Fibroblast of skin of right biceps (primary cell): ENCODE measurements around the gene SNED1.

Experiments
- DNase-seq: peaks from one replicate; pipeline ENCODE4 v3.0.0-alpha.2; 2013

The SNED1 gene

GRCh38 chr2:241110607-241111439 lies 112.4 kb downstream of the SNED1 start:
- no peak for DNase-seq

- no peak for DNase-seq
Measured at GRCh38 chr2:241111440-241111805, 113.0 kb downstream of the SNED1 start.

GRCh38 chr2:241112046-241112445 lies 113.6 kb downstream of the SNED1 start:
- DNase-seq = no peak

- no peak for DNase-seq
Measured at GRCh38 chr2:241112592-241112991, 114.2 kb downstream of the SNED1 start.

- no peak for DNase-seq
Measured at GRCh38 chr2:241114836-241115235, 116.4 kb downstream of the SNED1 start.

- no peak for DNase-seq
Measured at GRCh38 chr2:241115361-241115760, 116.9 kb downstream of the SNED1 start.

GRCh38 chr2:241116606-241117560 lies 118.5 kb downstream of the SNED1 start:
- no peak for DNase-seq

- no peak for DNase-seq
Measured at GRCh38 chr2:241118737-241119505, 120.5 kb downstream of the SNED1 start.

- DNase-seq = no peak
Measured at GRCh38 chr2:241120440-241120839, 122.0 kb downstream of the SNED1 start.

GRCh38 chr2:241121008-241121407 lies 122.6 kb downstream of the SNED1 start:
- no peak for DNase-seq

- no peak for DNase-seq
Measured at GRCh38 chr2:241122376-241123002, 124.1 kb downstream of the SNED1 start.

- DNase-seq = no peak
Measured at GRCh38 chr2:241123816-241124536, 125.6 kb downstream of the SNED1 start.

- no peak for DNase-seq
Measured at GRCh38 chr2:241125626-241126025, 127.2 kb downstream of the SNED1 start.

- no peak for DNase-seq
Measured at GRCh38 chr2:241126201-241126611, 127.8 kb downstream of the SNED1 start.

- DNase-seq = no peak
Measured at GRCh38 chr2:241126771-241127202, 128.4 kb downstream of the SNED1 start.

- no peak for DNase-seq
Measured at GRCh38 chr2:241128266-241128665, 129.8 kb downstream of the SNED1 start.

GRCh38 chr2:241129086-241129871 lies 130.9 kb downstream of the SNED1 start:
- no peak for DNase-seq

- DNase-seq = no peak
Measured at GRCh38 chr2:241130316-241130715, 131.9 kb downstream of the SNED1 start.

GRCh38 chr2:241131531-241131930 lies 133.1 kb downstream of the SNED1 start:
- no peak for DNase-seq

GRCh38 chr2:241132538-241133435 lies 134.4 kb downstream of the SNED1 start:
- DNase-seq = no peak
